SIG-M5 treated with dmso at 0.1 percent for 504 hours (cell line): ENCODE data around the gene SOX1.

Source experiments
- DNase-seq: peaks from one replicate; lab custom pipeline; 2025; ENCODE audit not compliant: unreplicated experiment; lab: John Stamatoyannopoulos, UW

The SOX1 gene

GRCh38 chr13:112105244-112105681, 38.3 kb downstream of the SOX1 start:
- no peak for DNase-seq

- no peak for DNase-seq
These were observed 38.9 kb downstream of the SOX1 start for GRCh38 chr13:112105892-112106291.

- no peak for DNase-seq
These were observed 39.7 kb downstream of the SOX1 start for GRCh38 chr13:112106478-112107141.

GRCh38 chr13:112107289-112107688, 40.3 kb downstream of the SOX1 start:
- DNase-seq, result no peak

GRCh38 chr13:112110479-112110878, 43.5 kb downstream of the SOX1 start:
- no peak for DNase-seq

- no peak for DNase-seq
These were observed 44.4 kb downstream of the SOX1 start for GRCh38 chr13:112111239-112111857.

- DNase-seq, result no peak
These were observed 45.8 kb downstream of the SOX1 start for GRCh38 chr13:112112534-112113276.

- no peak for DNase-seq
These were observed 46.4 kb downstream of the SOX1 start for GRCh38 chr13:112113348-112113747.

- DNase-seq, result no peak
These were observed 46.9 kb downstream of the SOX1 start for GRCh38 chr13:112113851-112114250.

- DNase-seq, result no peak
These were observed 47.4 kb downstream of the SOX1 start for GRCh38 chr13:112114391-112114790.

GRCh38 chr13:112115403-112116091, 48.6 kb downstream of the SOX1 start:
- no peak for DNase-seq

- no peak for DNase-seq
These were observed 49.4 kb downstream of the SOX1 start for GRCh38 chr13:112116187-112116950.

- no peak for DNase-seq
These were observed 50.5 kb downstream of the SOX1 start for GRCh38 chr13:112117258-112117954.

- DNase-seq, result no peak
These were observed 51.0 kb downstream of the SOX1 start for GRCh38 chr13:112117955-112118302.

GRCh38 chr13:112118451-112119064, 51.6 kb downstream of the SOX1 start:
- no peak for DNase-seq

GRCh38 chr13:112119192-112120030, 52.5 kb downstream of the SOX1 start:
- DNase-seq, result no peak

GRCh38 chr13:112120031-112120373, 53.1 kb downstream of the SOX1 start:
- no peak for DNase-seq
